Kidney tubule cell (primary cell): ENCODE measurements around the gene PRRT1B.

Experiments used
- DNase-seq: peaks from one replicate; pipeline ENCODE4 v3.0.0-alpha.2; 2018; ENCODE audit warnings: low spot score

PRRT1B gene

GRCh38 chr9:131580358-131580757 is 35.0 kb downstream of the PRRT1B start:
- DNase-seq, result no peak

- DNase-seq, result no peak
Observed at GRCh38 chr9:131582056-131582455, 36.7 kb downstream of the PRRT1B start.

GRCh38 chr9:131582466-131583336 is 37.4 kb downstream of the PRRT1B start:
- no peak for DNase-seq

- DNase-seq, result no peak
Observed at GRCh38 chr9:131583337-131583645, 38.0 kb downstream of the PRRT1B start.

- DNase-seq, result no peak
Observed at GRCh38 chr9:131583836-131584555, 38.7 kb downstream of the PRRT1B start.

- DNase-seq, result no peak
Observed at GRCh38 chr9:131584858-131585257, 39.5 kb downstream of the PRRT1B start.

GRCh38 chr9:131585375-131585774 is 40.1 kb downstream of the PRRT1B start:
- DNase-seq, result no peak

- DNase-seq, result no peak
Observed at GRCh38 chr9:131587331-131587730, 42.0 kb downstream of the PRRT1B start.

- DNase-seq, result no peak
Observed at GRCh38 chr9:131587906-131588305, 42.6 kb downstream of the PRRT1B start.

- DNase-seq, result no peak
Observed at GRCh38 chr9:131588396-131588795, 43.1 kb downstream of the PRRT1B start.

GRCh38 chr9:131589124-131589711 is 43.9 kb downstream of the PRRT1B start:
- no peak for DNase-seq

- DNase-seq, result no peak
Observed at GRCh38 chr9:131589993-131590392, 44.7 kb downstream of the PRRT1B start.

GRCh38 chr9:131590449-131590848 is 45.1 kb downstream of the PRRT1B start:
- DNase-seq, result no peak

- peak; percentile 81 for DNase-seq
Observed at GRCh38 chr9:131590907-131591844, 45.9 kb downstream of the PRRT1B start.

GRCh38 chr9:131591845-131592208 is 46.5 kb downstream of the PRRT1B start:
- no peak for DNase-seq

GRCh38 chr9:131593091-131593820 is 47.9 kb downstream of the PRRT1B start:
- DNase-seq, result no peak

GRCh38 chr9:131593936-131594665 is 48.8 kb downstream of the PRRT1B start:
- no peak for DNase-seq

- DNase-seq, result no peak
Observed at GRCh38 chr9:131594906-131595665, 49.8 kb downstream of the PRRT1B start.

- DNase-seq, result peak; percentile 14
Observed at GRCh38 chr9:131595696-131596429, 50.5 kb downstream of the PRRT1B start.
